SU-DHL-6 (cell line): ENCODE results near the gene ARHGAP8.

ENCODE experiments used
- H2AFZ ChIP-seq: fragments of 200-600 bp; sonication (generic); 2 replicates; pipeline ENCODE4 v1.6.1; 2014; ENCODE audit warnings: low read depth, mild to moderate bottlenecking, moderate library complexity, mixed read lengths, antibody characterized with exemption, low read length; ENCODE audit not compliant: severe bottlenecking
- H3F3A ChIP-seq: fragments of 200-600 bp; shearing (Covaris generic); 2 replicates; pipeline ENCODE4 v1.6.0; 2016; ENCODE audit warnings: antibody characterized with exemption, mild to moderate bottlenecking; ENCODE audit not compliant: insufficient read depth
- H3K27ac ChIP-seq: fragments of 200-600 bp; sonication (generic); 2 replicates; pipeline ENCODE4 v1.5.1; 2016; ENCODE audit warnings: low read depth, mild to moderate bottlenecking, low read length, moderate library complexity, mixed read lengths
- H3K27me3 ChIP-seq: fragments of 200-600 bp; sonication (generic), shearing (Covaris generic); 2 replicates; pipeline ENCODE4 v1.6.0; 2014; ENCODE audit warnings: mild to moderate bottlenecking, low read length
- H3K36me3 ChIP-seq: fragments of 200-600 bp; sonication (generic); 2 replicates; pipeline ENCODE4 v1.6.1; 2014; ENCODE audit warnings: mild to moderate bottlenecking, low read length, mixed read lengths
- H3K4me2 ChIP-seq: fragments of 300-600, 200-600 bp; shearing (Covaris generic), sonication (generic); 2 replicates; pipeline ENCODE4 v1.6.0; 2014; ENCODE audit warnings: low read length, low read depth, mild to moderate bottlenecking; ENCODE audit not compliant: poor library complexity, severe bottlenecking
- H3K4me3 ChIP-seq: fragments of 200-600 bp; sonication (generic); 2 replicates; pipeline ENCODE4 v1.5.1; 2014; ENCODE audit warnings: antibody characterized with exemption, low read length, mild to moderate bottlenecking, mixed read lengths; ENCODE audit not compliant: insufficient read depth, poor library complexity, severe bottlenecking
- H3K79me2 ChIP-seq: fragments of 200-600 bp; sonication (generic); 2 replicates; pipeline ENCODE4 v1.6.1; 2014; ENCODE audit warnings: mild to moderate bottlenecking, low read length, moderate library complexity; ENCODE audit not compliant: insufficient read depth
- H3K9ac ChIP-seq: fragments of 200-600 bp; sonication (generic); 2 replicates; pipeline ENCODE4 v1.7.0; 2014; ENCODE audit warnings: mild to moderate bottlenecking, low read length
- H3K9me2 ChIP-seq: fragments of 200-600 bp; sonication (generic); replicated peaks from 2 replicates; pipeline ENCODE4 v1.6.1; 2014; ENCODE audit warnings: low read length; ENCODE audit not compliant: insufficient read depth
- H3K9me3 ChIP-seq: fragments of 200-600 bp; sonication (generic); 2 replicates; pipeline ENCODE4 v1.6.1; 2014; ENCODE audit warnings: low read length, mixed read lengths; ENCODE audit not compliant: insufficient read depth
- H4K20me1 ChIP-seq: fragments of 200-600 bp; sonication (generic); 2 replicates; pipeline ENCODE4 v1.6.1; 2014; ENCODE audit warnings: low read depth, mild to moderate bottlenecking, antibody characterized with exemption, low read length, moderate library complexity, mixed read lengths
- EZH2phosphoT487 ChIP-seq: fragments of 200-600 bp; sonication (generic), shearing (Covaris generic); conservative IDR thresholded peaks from 2 replicates; pipeline ENCODE4 v1.6.1; 2018; ENCODE audit warnings: mild to moderate bottlenecking, antibody characterized with exemption, low read length, moderate library complexity, mixed read lengths
- TF ChIP-seq, protein P1 (sequence below): fragments of 200-600 bp; sonication (generic); IDR thresholded peaks from one replicate; pipeline ENCODE4 v1.5.1; 2017; ENCODE audit warnings: antibody characterized with exemption, mild to moderate bottlenecking, low read length, moderate library complexity; ENCODE audit not compliant: insufficient read depth, poor library complexity, severe bottlenecking

Gene ARHGAP8

DNA sequence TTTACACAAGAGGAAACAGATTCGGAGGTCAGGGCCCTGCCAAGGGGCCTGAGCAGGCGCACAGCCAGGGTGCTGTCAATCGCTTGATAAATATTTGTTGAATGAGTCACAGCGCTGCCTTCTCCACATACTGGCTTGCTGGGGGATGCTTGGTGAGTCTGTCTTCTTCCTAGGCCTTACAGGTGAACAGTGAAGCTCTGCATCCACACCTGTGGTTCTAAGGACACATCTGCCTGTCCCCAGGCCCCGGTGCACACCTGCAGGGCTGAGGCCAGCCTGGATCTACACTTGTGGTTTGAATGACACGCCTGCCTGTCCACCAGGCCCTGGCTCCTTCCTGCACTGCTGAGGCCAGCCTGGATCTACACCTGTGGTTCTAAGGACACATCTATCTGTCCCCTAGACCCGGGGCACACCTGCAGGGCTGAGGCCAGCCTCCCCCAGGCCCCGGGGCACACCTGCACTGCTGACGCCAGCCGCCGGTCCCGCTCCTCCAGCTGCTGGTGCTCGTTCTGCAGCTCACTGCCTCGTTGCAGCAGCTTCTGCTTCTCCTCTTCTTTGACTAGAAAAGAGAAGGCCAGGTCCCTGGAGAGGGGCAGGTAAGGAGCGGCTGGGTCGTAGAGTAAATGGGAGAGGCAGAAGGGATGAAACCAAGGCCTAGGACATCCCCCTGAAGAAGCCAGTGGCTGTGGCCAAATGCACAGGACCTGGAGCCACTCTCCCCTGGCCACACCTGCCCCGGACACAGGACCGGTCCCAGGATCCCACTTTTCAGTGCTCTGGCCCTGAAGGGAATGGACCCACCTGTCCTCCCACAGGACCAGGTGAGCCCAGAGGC is 132.8 kb downstream of the ARHGAP8 start:
- TF ChIP-seq EZH2phosphoT487, result no peak
- TF ChIP-seq, protein P1, sequence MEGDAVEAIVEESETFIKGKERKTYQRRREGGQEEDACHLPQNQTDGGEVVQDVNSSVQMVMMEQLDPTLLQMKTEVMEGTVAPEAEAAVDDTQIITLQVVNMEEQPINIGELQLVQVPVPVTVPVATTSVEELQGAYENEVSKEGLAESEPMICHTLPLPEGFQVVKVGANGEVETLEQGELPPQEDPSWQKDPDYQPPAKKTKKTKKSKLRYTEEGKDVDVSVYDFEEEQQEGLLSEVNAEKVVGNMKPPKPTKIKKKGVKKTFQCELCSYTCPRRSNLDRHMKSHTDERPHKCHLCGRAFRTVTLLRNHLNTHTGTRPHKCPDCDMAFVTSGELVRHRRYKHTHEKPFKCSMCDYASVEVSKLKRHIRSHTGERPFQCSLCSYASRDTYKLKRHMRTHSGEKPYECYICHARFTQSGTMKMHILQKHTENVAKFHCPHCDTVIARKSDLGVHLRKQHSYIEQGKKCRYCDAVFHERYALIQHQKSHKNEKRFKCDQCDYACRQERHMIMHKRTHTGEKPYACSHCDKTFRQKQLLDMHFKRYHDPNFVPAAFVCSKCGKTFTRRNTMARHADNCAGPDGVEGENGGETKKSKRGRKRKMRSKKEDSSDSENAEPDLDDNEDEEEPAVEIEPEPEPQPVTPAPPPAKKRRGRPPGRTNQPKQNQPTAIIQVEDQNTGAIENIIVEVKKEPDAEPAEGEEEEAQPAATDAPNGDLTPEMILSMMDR, result no peak
- H2AFZ ChIP-seq, result no peak overlapping the region
- H3F3A ChIP-seq, result no peaks in the 10 kb centered on the region
- H3K9me3 ChIP-seq, result no peaks in the 10 kb centered on the region
- H3K9ac ChIP-seq, result no peak overlapping the region
- H3K9me2 ChIP-seq, result no peaks in the 10 kb centered on the region
- no peaks in the 10 kb centered on the region for H3K27me3 ChIP-seq
- no peaks in the 10 kb centered on the region for H3K79me2 ChIP-seq
- H3K36me3 ChIP-seq, result no peaks in the 10 kb centered on the region
- H3K4me2 ChIP-seq, result no peak overlapping the region
- no peak overlapping the region for H3K4me3 ChIP-seq
- no peaks in the 10 kb centered on the region for H4K20me1 ChIP-seq
- H3K27ac ChIP-seq, result no peak overlapping the region

DNA sequence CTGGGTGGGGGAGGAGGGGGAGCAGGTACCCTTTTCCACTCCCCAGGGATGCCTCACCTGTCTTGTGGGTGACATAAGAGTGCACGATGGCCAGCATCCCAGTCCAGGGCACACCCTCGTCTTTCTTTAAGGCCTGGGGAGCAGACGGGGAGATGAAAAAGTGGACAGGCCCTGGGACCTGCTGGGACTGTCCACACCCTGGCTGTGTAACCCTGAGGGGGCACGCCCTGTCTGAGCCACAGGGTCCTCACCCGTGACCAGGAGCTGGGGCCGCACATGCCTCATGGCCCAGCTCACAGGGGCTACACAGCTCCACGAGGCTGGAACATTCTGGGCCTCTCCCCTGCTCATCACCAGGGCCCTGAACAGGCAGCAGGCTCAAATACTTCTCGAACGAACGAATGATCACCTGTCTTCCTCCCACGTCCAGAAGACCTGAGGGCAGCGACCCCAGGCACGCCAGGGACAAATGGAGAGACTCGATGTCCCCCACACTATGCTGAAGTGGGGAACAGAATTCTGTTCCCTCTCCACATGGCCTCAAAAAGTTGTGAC is 133.5 kb downstream of the ARHGAP8 start:
- Histone ChIP-seq H3K4me2 (no peak overlapping the region), H4K20me1 (no peaks in the 10 kb centered on the region), H3K9me3 (no peaks in the 10 kb centered on the region), H3K4me3 (no peak overlapping the region), H3K79me2 (no peaks in the 10 kb centered on the region), H3K36me3 (no peaks in the 10 kb centered on the region), H3K27ac (no peak overlapping the region), H3K9me2 (no peaks in the 10 kb centered on the region), H3K27me3 (no peaks in the 10 kb centered on the region), H2AFZ (no peak overlapping the region), H3K9ac (no peak overlapping the region), H3F3A (no peaks in the 10 kb centered on the region)
- TF ChIP-seq EZH2phosphoT487, result no peak
- TF ChIP-seq, protein P1, result no peak

DNA sequence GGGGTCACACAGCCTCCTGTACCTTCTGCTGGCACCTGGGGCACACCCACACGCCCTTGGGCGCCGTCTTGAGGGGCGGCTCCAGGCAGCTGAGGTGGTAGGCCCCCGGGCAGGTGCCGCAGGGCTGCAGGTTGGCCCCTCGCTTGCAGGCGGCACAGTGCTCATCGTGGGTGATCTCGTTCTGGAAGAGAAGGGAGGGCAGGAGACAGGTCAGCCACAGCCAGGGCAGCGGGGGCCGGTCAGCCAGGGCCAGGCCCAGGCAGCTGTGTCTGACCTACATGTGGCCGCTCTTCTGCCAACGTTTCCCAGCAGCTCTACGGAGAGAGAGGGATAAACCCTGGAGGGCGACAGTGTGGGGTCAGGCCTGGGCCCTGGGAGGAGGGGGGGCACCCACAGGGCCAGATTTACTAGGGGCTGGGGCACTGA is 135.6 kb downstream of the ARHGAP8 start:
- Histone ChIP-seq H3K4me2 (no peak overlapping the region), H3K79me2 (no peaks in the 10 kb centered on the region), H3K9me3 (no peaks in the 10 kb centered on the region), H3K9ac (no peak overlapping the region), H3K9me2 (no peaks in the 10 kb centered on the region), H3K27ac (no peak overlapping the region), H3K27me3 (no peaks in the 10 kb centered on the region), H3F3A (no peaks in the 10 kb centered on the region), H3K4me3 (no peak overlapping the region), H4K20me1 (no peaks in the 10 kb centered on the region), H2AFZ (no peak overlapping the region), H3K36me3 (no peaks in the 10 kb centered on the region)
- no peak for TF ChIP-seq EZH2phosphoT487
- TF ChIP-seq, protein P1, result no peak
